H1 (cell line): ENCODE results near the gene SRPRA. TPM values are rescaled to one million over a fixed set of nuclear protein-coding genes. Genes with fewer than 3 reads are reported as not detected.

ENCODE experiments used
- EGR1 ChIP-seq: IDR thresholded peaks from 2 replicates; pipeline ENCODE4 v1.6.1; 2011; ENCODE audit warnings: low read depth, low read length, borderline replicate concordance
- JUN ChIP-seq: IDR thresholded peaks from 2 replicates; pipeline ENCODE4 v1.6.1; 2011; ENCODE audit warnings: low read depth, mild to moderate bottlenecking, improper control_type of control experiment, low read length
- MAFK ChIP-seq: IDR thresholded peaks from 2 replicates; pipeline ENCODE4 v1.6.1; 2012; ENCODE audit warnings: low read depth, mild to moderate bottlenecking, improper control_type of control experiment, low read length
- NANOG ChIP-seq: IDR thresholded peaks from 2 replicates; pipeline ENCODE4 v1.6.1; 2011; ENCODE audit warnings: low read length, low read depth, mild to moderate bottlenecking, inconsistent platforms; ENCODE audit not compliant: insufficient read depth, poor library complexity, severe bottlenecking
- SAP30 ChIP-seq: fragments of 300-600 bp; sonication (generic); IDR thresholded peaks from 2 replicates; pipeline ENCODE4 v1.7.1; 2012; ENCODE audit warnings: low read length, moderate library complexity, mild to moderate bottlenecking, inconsistent platforms; ENCODE audit not compliant: insufficient read depth, insufficient replicate concordance
- polyA plus RNA-seq, 7 experiments: library from polyadenylated mRNA; depleted of rRNA in 3 of 7; stranded (reverse) in 5 of 7; unstranded in 2 of 7; fragments of >200 nt in 5 of 7; fragments of 200-250 nt in 2 of 7; gene quantifications; 1 replicate in 5 of 7; 2 replicates in 1 of 7; 4 replicates in 1 of 7; pipeline versions ENCODE4 v1.2.1 to v1.2.3, GENCODE V29; 2011 to 2013; ENCODE audit warnings: missing spikeins in 2 of 7, mixed read lengths in 2 of 7
- total RNA-seq: library from RNA; stranded (reverse); fragmentation: NEBNext Ultra II Directional; extraction: Animal tissue kit (Norgen Biotek cat#: 25700); gene quantifications from 2 replicates; pipeline ENCODE4 v1.2.1, GENCODE V29; 2021
- TF ChIP-seq, protein P1 (sequence below): fragments of 300-600 bp; sonication (generic); IDR thresholded peaks from 2 replicates; pipeline ENCODE4 v1.7.1; 2012; ENCODE audit warnings: low read length, moderate library complexity, mild to moderate bottlenecking, inconsistent platforms; ENCODE audit not compliant: insufficient replicate concordance

SRPRA gene
- total and polyA plus RNA-seq, 2 of the 8 experiments (the other 6 are each of a cell fraction or from before 2014, with no cell fraction given): 57.6 to 62.0 TPM

DNA sequence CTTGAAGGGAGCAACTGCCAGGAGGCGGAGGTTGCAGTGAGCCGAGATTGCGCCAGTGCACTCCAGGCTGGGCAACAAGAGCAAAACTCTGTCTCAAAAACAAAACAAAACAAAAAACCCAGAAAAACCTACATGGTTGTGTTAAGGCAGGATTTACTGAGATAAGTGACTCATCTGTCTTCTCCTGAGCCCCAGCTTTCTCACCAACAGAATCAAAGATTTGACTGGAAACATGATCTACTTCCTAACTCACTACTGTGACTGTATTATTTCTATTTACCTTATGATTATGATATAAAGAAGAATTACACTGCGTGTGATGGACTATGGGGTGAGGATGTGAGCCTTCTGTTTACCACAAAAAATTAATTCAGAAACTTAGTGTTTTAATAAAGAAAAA lies 35.3 kb downstream of the SRPRA start (continued):
- TF ChIP-seq, protein P1, sequence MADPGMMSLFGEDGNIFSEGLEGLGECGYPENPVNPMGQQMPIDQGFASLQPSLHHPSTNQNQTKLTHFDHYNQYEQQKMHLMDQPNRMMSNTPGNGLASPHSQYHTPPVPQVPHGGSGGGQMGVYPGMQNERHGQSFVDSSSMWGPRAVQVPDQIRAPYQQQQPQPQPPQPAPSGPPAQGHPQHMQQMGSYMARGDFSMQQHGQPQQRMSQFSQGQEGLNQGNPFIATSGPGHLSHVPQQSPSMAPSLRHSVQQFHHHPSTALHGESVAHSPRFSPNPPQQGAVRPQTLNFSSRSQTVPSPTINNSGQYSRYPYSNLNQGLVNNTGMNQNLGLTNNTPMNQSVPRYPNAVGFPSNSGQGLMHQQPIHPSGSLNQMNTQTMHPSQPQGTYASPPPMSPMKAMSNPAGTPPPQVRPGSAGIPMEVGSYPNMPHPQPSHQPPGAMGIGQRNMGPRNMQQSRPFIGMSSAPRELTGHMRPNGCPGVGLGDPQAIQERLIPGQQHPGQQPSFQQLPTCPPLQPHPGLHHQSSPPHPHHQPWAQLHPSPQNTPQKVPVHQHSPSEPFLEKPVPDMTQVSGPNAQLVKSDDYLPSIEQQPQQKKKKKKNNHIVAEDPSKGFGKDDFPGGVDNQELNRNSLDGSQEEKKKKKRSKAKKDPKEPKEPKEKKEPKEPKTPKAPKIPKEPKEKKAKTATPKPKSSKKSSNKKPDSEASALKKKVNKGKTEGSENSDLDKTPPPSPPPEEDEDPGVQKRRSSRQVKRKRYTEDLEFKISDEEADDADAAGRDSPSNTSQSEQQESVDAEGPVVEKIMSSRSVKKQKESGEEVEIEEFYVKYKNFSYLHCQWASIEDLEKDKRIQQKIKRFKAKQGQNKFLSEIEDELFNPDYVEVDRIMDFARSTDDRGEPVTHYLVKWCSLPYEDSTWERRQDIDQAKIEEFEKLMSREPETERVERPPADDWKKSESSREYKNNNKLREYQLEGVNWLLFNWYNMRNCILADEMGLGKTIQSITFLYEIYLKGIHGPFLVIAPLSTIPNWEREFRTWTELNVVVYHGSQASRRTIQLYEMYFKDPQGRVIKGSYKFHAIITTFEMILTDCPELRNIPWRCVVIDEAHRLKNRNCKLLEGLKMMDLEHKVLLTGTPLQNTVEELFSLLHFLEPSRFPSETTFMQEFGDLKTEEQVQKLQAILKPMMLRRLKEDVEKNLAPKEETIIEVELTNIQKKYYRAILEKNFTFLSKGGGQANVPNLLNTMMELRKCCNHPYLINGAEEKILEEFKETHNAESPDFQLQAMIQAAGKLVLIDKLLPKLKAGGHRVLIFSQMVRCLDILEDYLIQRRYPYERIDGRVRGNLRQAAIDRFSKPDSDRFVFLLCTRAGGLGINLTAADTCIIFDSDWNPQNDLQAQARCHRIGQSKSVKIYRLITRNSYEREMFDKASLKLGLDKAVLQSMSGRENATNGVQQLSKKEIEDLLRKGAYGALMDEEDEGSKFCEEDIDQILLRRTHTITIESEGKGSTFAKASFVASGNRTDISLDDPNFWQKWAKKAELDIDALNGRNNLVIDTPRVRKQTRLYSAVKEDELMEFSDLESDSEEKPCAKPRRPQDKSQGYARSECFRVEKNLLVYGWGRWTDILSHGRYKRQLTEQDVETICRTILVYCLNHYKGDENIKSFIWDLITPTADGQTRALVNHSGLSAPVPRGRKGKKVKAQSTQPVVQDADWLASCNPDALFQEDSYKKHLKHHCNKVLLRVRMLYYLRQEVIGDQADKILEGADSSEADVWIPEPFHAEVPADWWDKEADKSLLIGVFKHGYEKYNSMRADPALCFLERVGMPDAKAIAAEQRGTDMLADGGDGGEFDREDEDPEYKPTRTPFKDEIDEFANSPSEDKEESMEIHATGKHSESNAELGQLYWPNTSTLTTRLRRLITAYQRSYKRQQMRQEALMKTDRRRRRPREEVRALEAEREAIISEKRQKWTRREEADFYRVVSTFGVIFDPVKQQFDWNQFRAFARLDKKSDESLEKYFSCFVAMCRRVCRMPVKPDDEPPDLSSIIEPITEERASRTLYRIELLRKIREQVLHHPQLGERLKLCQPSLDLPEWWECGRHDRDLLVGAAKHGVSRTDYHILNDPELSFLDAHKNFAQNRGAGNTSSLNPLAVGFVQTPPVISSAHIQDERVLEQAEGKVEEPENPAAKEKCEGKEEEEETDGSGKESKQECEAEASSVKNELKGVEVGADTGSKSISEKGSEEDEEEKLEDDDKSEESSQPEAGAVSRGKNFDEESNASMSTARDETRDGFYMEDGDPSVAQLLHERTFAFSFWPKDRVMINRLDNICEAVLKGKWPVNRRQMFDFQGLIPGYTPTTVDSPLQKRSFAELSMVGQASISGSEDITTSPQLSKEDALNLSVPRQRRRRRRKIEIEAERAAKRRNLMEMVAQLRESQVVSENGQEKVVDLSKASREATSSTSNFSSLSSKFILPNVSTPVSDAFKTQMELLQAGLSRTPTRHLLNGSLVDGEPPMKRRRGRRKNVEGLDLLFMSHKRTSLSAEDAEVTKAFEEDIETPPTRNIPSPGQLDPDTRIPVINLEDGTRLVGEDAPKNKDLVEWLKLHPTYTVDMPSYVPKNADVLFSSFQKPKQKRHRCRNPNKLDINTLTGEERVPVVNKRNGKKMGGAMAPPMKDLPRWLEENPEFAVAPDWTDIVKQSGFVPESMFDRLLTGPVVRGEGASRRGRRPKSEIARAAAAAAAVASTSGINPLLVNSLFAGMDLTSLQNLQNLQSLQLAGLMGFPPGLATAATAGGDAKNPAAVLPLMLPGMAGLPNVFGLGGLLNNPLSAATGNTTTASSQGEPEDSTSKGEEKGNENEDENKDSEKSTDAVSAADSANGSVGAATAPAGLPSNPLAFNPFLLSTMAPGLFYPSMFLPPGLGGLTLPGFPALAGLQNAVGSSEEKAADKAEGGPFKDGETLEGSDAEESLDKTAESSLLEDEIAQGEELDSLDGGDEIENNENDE: no peak
- no peak for TF ChIP-seq MAFK
- TF ChIP-seq NANOG: no peak
- TF ChIP-seq JUN: no peak
- no peak for TF ChIP-seq EGR1
- no peak for TF ChIP-seq SAP30
